ENCODE results near the gene HPCAL4. TPM values are rescaled to one million over a fixed set of nuclear protein-coding genes. Genes with fewer than 3 reads are reported as not detected.

Gene HPCAL4
- total and polyA plus RNA-seq, 3 experiments from 2014 or later, result 1.9 to 2.5 (median 2.0) TPM

DNA sequence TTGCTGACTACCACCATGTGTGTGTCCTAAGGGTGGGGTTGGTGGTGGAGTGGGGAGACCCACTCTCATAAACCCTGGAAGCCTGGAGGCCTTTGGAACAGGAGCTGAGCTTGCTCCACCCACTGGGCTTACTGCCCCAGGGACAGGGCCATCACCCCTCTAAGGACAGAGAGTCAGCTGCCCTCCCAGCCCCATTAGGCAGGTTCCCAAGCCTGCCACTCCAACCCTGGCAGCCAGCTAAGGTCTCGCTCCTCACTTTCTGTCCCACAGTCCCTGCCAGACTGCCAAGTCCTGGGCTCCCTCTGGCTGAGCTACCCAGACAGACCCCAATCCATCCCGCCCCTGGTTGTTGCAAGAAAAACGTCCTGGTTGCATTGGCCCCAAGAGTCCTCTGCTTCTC is 23.1 kb downstream of the HPCAL4 start:
- Histone ChIP-seq H3K4me1 (ENCODE audit: insufficient read depth, low read length) (peaks cover 5% of the 10 kb centered on the region), H3K36me3 (ENCODE audit: insufficient read depth, low read length) (no peaks in the 10 kb centered on the region), H3K27me3 (ENCODE audit: insufficient read depth, low read length, poor library complexity, severe bottlenecking) (peaks cover 27% of the 10 kb centered on the region), H3K9me3 (ENCODE audit: low read length) (no peaks in the 10 kb centered on the region), H3K4me3 (ENCODE audit: low read length) (no peak overlapping the region), H3K27ac (ENCODE audit: low read depth, low read length) (no peak overlapping the region)
- Mint-ChIP-seq H3K4me1 (peaks cover 0 to 11% (median 2%) of the 10 kb centered on the region in 3 donors), H3K36me3 (peaks cover 0 to 2% (median 0%) of the 10 kb centered on the region in 3 donors), H3K27me3 (peaks cover 20 to 33% of the 10 kb centered on the region in 2 donors), H3K4me3 (no peak overlapping the region), H3K9me3 (no peaks in the 10 kb centered on the region), H3K27ac (no peak overlapping the region)
- ChIA-PET CTCF (interaction anchor here (1.6 to 1.9 kb wide), 3 partner anchors 10 to 14 kb away, joined by 5 to 10 read pairs (median 7); no protein-coding TSS in a partner anchor), POLR2A (no interaction called here)
- DNase-seq, result no peak

DNA sequence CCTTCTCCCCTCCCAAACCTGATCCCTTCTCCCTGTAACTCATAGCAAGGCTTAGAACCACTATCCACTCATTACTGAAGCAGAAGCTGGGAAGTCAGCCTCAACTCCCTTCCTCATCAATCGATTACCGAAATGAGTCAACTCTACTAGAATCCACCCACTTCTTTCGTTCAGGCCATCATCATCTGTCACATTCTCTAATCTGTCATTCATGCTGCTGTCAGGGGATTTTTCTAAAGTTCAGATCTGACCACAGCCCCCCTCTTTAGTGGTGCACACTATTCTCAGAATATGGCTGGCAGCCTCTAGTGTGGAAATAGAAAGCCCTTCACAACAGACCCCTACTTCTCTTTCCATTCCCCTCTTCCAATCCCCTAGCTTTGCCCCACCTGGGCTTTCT is 24.5 kb downstream of the HPCAL4 start:
- Histone ChIP-seq H3K36me3 (ENCODE audit: insufficient read depth, low read length) (no peaks in the 10 kb centered on the region), H3K4me1 (ENCODE audit: insufficient read depth, low read length) (no peaks in the 10 kb centered on the region), H3K27ac (ENCODE audit: low read depth, low read length) (no peak overlapping the region), H3K9me3 (ENCODE audit: low read length) (no peaks in the 10 kb centered on the region), H3K4me3 (ENCODE audit: low read length) (no peak overlapping the region), H3K27me3 (ENCODE audit: insufficient read depth, low read length, poor library complexity, severe bottlenecking) (peaks cover 17% of the 10 kb centered on the region)
- CTCF ChIA-PET, result interaction anchor here (1.6 to 1.9 kb wide), 3 partner anchors 8 to 89 kb away, joined by 4 to 10 read pairs (median 5); no protein-coding TSS in a partner anchor
- H3K36me3 Mint-ChIP-seq, result peaks cover 0 to 2% (median 0%) of the 10 kb centered on the region in 3 donors
- H3K4me3 Mint-ChIP-seq, result no peak overlapping the region
- no peaks in the 10 kb centered on the region for H3K9me3 Mint-ChIP-seq
- POLR2A ChIA-PET, result no interaction called here
- peaks cover 16 to 33% of the 10 kb centered on the region in 2 donors for H3K27me3 Mint-ChIP-seq
- DNase-seq, result no peak
- no peak overlapping the region for H3K27ac Mint-ChIP-seq
- peaks cover 0 to 4% (median 2%) of the 10 kb centered on the region in 3 donors for H3K4me1 Mint-ChIP-seq

DNA sequence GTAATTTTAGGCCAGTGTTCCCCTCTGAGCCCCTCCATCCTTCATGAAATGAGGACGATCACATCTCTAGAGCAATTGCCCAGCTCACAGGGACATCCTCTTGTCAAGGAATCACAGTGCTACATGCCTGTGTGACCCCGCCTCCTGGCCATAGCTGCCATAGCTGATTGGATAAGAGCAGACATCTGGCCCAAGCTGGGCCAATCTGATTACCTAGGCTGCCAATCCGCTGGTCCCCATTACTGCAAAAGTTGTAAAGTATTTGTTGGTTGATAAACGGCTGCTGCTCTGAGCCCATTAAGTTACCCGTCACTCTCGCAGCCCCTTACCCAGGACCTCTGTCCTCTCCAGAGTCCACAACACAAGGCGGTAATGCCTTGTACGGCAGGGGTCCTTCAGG is 27.7 kb downstream of the HPCAL4 start:
- H3K36me3 Mint-ChIP-seq, result no peaks in the 10 kb centered on the region
- POLR2A ChIA-PET, result no interaction called here
- no peak overlapping the region for H3K4me3 Mint-ChIP-seq
- CTCF ChIA-PET, result interaction anchor here (1.4 to 1.5 kb wide), 2 partner anchors 10 to 57 kb away, joined by 4 to 5 read pairs; no protein-coding TSS in a partner anchor
- Histone ChIP-seq H3K36me3 (ENCODE audit: insufficient read depth, low read length) (no peaks in the 10 kb centered on the region), H3K4me1 (ENCODE audit: insufficient read depth, low read length) (no peaks in the 10 kb centered on the region), H3K27ac (ENCODE audit: low read depth, low read length) (no peak overlapping the region), H3K4me3 (ENCODE audit: low read length) (no peak overlapping the region), H3K9me3 (ENCODE audit: low read length) (no peaks in the 10 kb centered on the region), H3K27me3 (ENCODE audit: insufficient read depth, low read length, poor library complexity, severe bottlenecking) (no peaks in the 10 kb centered on the region)
- H3K27me3 Mint-ChIP-seq, result peaks cover 3 to 9% of the 10 kb centered on the region in 2 donors
- H3K9me3 Mint-ChIP-seq, result no peaks in the 10 kb centered on the region
- DNase-seq, result no peak
- H3K4me1 Mint-ChIP-seq, result no peaks in the 10 kb centered on the region
- H3K27ac Mint-ChIP-seq, result no peak overlapping the region

DNA sequence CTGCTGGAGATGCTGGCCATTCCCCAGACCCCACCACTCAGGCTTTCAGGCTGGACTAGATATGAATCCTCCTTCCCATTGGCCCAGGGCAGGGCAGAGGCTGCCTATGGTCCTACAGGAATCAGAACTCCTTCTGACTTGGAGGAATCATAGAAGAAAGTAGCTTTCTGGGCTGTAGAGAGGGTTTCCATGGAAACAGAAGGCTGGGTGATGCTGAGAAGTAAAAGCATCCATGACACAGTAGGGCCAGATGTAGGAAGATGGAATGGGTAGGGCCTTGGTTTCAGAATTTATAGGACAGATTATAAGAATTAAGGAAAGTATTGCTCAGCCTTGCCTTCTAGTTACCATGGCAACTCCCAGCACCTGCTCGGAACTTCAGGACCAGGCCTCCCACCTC is 28.4 kb downstream of the HPCAL4 start:
- Histone ChIP-seq H3K27ac (ENCODE audit: low read depth, low read length) (no peak overlapping the region), H3K9me3 (ENCODE audit: low read length) (no peaks in the 10 kb centered on the region), H3K27me3 (ENCODE audit: insufficient read depth, low read length, poor library complexity, severe bottlenecking) (no peaks in the 10 kb centered on the region), H3K4me1 (ENCODE audit: insufficient read depth, low read length) (no peaks in the 10 kb centered on the region), H3K4me3 (ENCODE audit: low read length) (no peak overlapping the region), H3K36me3 (ENCODE audit: insufficient read depth, low read length) (no peaks in the 10 kb centered on the region)
- Mint-ChIP-seq H3K4me1 (peaks cover 3% of the 10 kb centered on the region in 3 donors), H3K27me3 (peaks cover 1 to 4% of the 10 kb centered on the region in 2 donors), H3K36me3 (no peaks in the 10 kb centered on the region), H3K27ac (peak overlapping the region in 2 of 8 donors; percentile 14 to 61), H3K4me3 (no peak overlapping the region), H3K9me3 (no peaks in the 10 kb centered on the region)
- ChIA-PET POLR2A (no interaction called here), CTCF (interaction anchor here (0.7 to 1.5 kb wide), 2 partner anchors 9 to 15 kb away, joined by 3 to 4 read pairs; no protein-coding TSS in a partner anchor)
- DNase-seq, result no peak

DNA sequence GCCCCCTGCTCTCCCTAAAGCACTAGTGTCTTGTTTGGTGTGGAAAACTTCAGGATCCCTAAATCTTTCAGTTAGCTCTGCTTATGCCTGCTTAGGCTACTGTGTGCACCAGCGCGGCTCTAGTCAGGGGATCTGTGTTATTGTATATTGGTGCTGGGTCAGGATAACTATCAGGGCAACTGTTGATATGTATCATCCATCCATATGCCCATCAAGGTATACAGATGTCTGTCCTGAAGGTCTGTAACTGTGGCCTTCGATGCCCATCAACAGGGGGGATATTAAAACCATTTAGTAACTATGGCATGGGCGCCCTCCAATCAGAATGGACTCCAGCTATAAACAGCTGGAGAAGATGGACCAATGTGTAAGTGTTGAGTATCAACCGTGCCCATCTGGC is 31.7 kb downstream of the HPCAL4 start:
- Mint-ChIP-seq H3K4me1 (peaks cover 5 to 6% (median 5%) of the 10 kb centered on the region in 3 donors), H3K27me3 (peaks cover 0 to 1% of the 10 kb centered on the region in 2 donors), H3K27ac (no peak overlapping the region), H3K36me3 (no peaks in the 10 kb centered on the region), H3K4me3 (no peak overlapping the region), H3K9me3 (no peaks in the 10 kb centered on the region)
- POLR2A ChIA-PET, result no interaction called here
- Histone ChIP-seq H3K27ac (ENCODE audit: low read depth, low read length) (no peak overlapping the region), H3K9me3 (ENCODE audit: low read length) (no peaks in the 10 kb centered on the region), H3K4me1 (ENCODE audit: insufficient read depth, low read length) (no peaks in the 10 kb centered on the region), H3K27me3 (ENCODE audit: insufficient read depth, low read length, poor library complexity, severe bottlenecking) (no peaks in the 10 kb centered on the region), H3K36me3 (ENCODE audit: insufficient read depth, low read length) (no peaks in the 10 kb centered on the region), H3K4me3 (ENCODE audit: low read length) (no peak overlapping the region)
- no peak for DNase-seq
- CTCF ChIA-PET, result interaction anchor here (0.6 to 6.5 kb wide), 7 partner anchors 8 to 203 kb away, joined by 3 to 52 read pairs (median 10); partner anchors contain the start of gene NT5C1A

DNA sequence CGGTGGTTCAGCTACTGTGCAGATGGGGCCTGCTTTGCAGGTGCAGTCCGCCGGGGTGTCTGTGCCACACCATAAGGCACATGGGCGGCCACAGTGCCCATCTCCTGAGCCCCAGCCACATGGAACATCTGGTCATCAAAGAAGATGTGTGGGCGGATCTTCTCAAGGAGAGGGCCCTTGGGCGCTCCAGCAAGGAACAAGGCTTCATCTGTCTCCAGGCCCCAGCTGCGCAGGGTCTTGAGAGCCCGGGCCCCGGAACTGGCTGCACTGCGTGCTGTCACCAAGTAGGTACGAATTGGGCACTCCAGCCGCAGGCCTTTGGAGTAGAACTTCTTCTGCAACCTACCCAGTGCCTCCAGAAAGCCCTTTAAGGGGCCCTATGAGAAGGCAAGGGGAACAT is 32.1 kb downstream of the HPCAL4 start:
- no peak for DNase-seq
- Mint-ChIP-seq H3K9me3 (no peaks in the 10 kb centered on the region), H3K4me3 (no peak overlapping the region), H3K27me3 (peaks cover 1 to 4% of the 10 kb centered on the region in 2 donors), H3K36me3 (no peaks in the 10 kb centered on the region), H3K27ac (no peak overlapping the region), H3K4me1 (peaks cover 5 to 6% (median 5%) of the 10 kb centered on the region in 3 donors)
- no peak overlapping the region for H3K4me3 ChIP-seq (ENCODE audit: low read length)
- H3K4me1 ChIP-seq (ENCODE audit: insufficient read depth, low read length), result no peaks in the 10 kb centered on the region
- ChIA-PET POLR2A (no interaction called here), CTCF (interaction anchor here (0.8 to 6.5 kb wide), 9 partner anchors 8 to 61 kb away, joined by 3 to 52 read pairs (median 11); partner anchors contain the start of gene NT5C1A)
- H3K36me3 ChIP-seq (ENCODE audit: insufficient read depth, low read length), result no peaks in the 10 kb centered on the region
- H3K9me3 ChIP-seq (ENCODE audit: low read length), result no peaks in the 10 kb centered on the region
- no peak overlapping the region for H3K27ac ChIP-seq (ENCODE audit: low read depth, low read length)
- peaks cover 2% of the 10 kb centered on the region for H3K27me3 ChIP-seq (ENCODE audit: insufficient read depth, low read length, poor library complexity, severe bottlenecking)

DNA sequence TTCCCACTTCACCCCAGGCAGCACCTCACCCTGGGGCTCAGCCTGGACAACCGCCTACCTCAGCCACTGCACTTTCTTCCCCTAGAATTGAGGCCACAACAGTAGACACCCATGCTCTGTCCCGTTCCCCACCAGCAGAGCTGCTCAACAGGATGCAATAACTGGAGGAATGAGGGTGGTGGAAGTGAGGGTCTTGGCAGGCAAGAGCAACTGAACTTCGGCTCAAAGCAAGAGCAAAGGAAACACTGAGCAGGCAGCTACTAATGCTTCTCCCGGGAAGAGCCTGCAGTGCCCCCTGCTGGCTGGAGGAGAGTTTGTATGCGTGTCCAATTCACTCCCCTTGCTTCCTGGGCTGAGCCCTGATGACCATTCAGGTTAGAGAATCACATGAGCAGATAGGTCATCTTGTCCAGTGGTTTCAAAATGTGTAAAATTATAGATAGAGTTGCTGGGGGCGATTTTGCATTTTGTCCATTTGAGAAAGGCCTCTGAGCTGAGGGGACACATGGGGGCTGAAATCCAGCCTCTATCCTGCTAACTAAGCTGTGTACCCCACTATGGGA is 33.2 kb downstream of the HPCAL4 start:
- peak; percentile 33 to 69 (median 47) for DNase-seq
- Histone ChIP-seq H3K4me1 (ENCODE audit: insufficient read depth, low read length) (no peaks in the 10 kb centered on the region), H3K27me3 (ENCODE audit: insufficient read depth, low read length, poor library complexity, severe bottlenecking) (peaks cover 6% of the 10 kb centered on the region), H3K9me3 (ENCODE audit: low read length) (no peaks in the 10 kb centered on the region), H3K36me3 (ENCODE audit: insufficient read depth, low read length) (no peaks in the 10 kb centered on the region), H3K27ac (ENCODE audit: low read depth, low read length) (no peak overlapping the region), H3K4me3 (ENCODE audit: low read length) (no peak overlapping the region)
- ChIA-PET POLR2A (interaction anchor here (0.5 kb wide), 1 partner anchor 33 kb away, joined by 3 read pairs; the partner anchor contains the start of gene HPCAL4), CTCF (interaction anchor here (0.7 to 6.5 kb wide), 16 partner anchors 9 to 111 kb away, joined by 3 to 52 read pairs (median 6); partner anchors contain the start of gene NT5C1A)
- Mint-ChIP-seq H3K4me1 (peaks cover 6 to 10% (median 7%) of the 10 kb centered on the region in 3 donors), H3K9me3 (no peaks in the 10 kb centered on the region), H3K36me3 (no peaks in the 10 kb centered on the region), H3K27ac (peak overlapping the region in 2 of 8 donors; percentile 32 to 55), H3K4me3 (peak overlapping the region in 2 of 7 donors; percentile 57 to 74), H3K27me3 (peaks cover 1 to 9% of the 10 kb centered on the region in 2 donors)

DNA sequence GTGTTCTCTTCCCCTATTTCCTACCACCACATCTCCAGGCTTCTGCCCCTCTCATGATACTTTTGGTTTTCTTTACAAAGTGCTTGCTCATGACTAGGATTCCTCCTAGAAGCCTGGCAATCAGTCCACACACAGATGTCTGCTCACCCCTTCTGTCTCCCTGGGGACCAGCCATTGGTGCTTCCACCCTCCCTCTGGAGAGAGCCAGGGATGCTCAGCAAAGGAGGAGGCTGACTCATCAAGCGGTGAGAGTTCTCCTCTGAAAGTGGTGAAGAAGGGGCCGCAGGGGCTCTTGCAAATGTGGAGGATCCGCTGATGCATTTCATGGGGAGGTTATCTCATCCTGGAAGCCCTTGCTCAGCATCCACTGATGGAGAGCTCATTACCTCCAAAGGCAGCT is 33.8 kb downstream of the HPCAL4 start:
- Mint-ChIP-seq H3K36me3 (no peaks in the 10 kb centered on the region), H3K27ac (peak overlapping the region in 1 of 8 donors; percentile 2), H3K9me3 (no peaks in the 10 kb centered on the region), H3K4me1 (peaks cover 6 to 10% (median 7%) of the 10 kb centered on the region in 3 donors), H3K27me3 (peaks cover 1 to 9% of the 10 kb centered on the region in 2 donors), H3K4me3 (no peak overlapping the region)
- Histone ChIP-seq H3K4me3 (ENCODE audit: low read length) (no peak overlapping the region), H3K9me3 (ENCODE audit: low read length) (no peaks in the 10 kb centered on the region), H3K36me3 (ENCODE audit: insufficient read depth, low read length) (no peaks in the 10 kb centered on the region), H3K27ac (ENCODE audit: low read depth, low read length) (no peak overlapping the region), H3K4me1 (ENCODE audit: insufficient read depth, low read length) (no peaks in the 10 kb centered on the region), H3K27me3 (ENCODE audit: insufficient read depth, low read length, poor library complexity, severe bottlenecking) (peaks cover 6% of the 10 kb centered on the region)
- POLR2A ChIA-PET, result interaction anchor here (0.5 kb wide), 1 partner anchor 34 kb away, joined by 3 read pairs; the partner anchor contains the start of gene HPCAL4
- no peak for DNase-seq
- CTCF ChIA-PET, result interaction anchor here (1.0 to 6.5 kb wide), 14 partner anchors 9 to 63 kb away, joined by 4 to 52 read pairs (median 7); partner anchors contain the start of gene NT5C1A
